ENCODE measurements around the gene NAA80.

GRCh38 chr3:50264964-50265485 is 34.2 kb downstream of the NAA80 start:
- no peak for TF ChIP-seq EZH2 (IDR thresholded peaks at IDR 0.05; ENCODE audit: low read length, unreplicated experiment)
- TF ChIP-seq, protein P1, sequence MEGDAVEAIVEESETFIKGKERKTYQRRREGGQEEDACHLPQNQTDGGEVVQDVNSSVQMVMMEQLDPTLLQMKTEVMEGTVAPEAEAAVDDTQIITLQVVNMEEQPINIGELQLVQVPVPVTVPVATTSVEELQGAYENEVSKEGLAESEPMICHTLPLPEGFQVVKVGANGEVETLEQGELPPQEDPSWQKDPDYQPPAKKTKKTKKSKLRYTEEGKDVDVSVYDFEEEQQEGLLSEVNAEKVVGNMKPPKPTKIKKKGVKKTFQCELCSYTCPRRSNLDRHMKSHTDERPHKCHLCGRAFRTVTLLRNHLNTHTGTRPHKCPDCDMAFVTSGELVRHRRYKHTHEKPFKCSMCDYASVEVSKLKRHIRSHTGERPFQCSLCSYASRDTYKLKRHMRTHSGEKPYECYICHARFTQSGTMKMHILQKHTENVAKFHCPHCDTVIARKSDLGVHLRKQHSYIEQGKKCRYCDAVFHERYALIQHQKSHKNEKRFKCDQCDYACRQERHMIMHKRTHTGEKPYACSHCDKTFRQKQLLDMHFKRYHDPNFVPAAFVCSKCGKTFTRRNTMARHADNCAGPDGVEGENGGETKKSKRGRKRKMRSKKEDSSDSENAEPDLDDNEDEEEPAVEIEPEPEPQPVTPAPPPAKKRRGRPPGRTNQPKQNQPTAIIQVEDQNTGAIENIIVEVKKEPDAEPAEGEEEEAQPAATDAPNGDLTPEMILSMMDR (conservative IDR thresholded peaks at IDR 0.05; ENCODE audit: low read depth, low read length) = no peak
- no peak for TF ChIP-seq EZH2phosphoT487 (IDR thresholded peaks at IDR 0.05; ENCODE audit: borderline replicate concordance, low read length)

All from PC-3 (cell line).